Stimulated activated CD4-positive, alpha-beta T cell treated with anti-CD3 and anti-CD28 coated beads, Interleukin-4, amount 100 ng/mL, for 4 hours (primary cell): Measurements from ENCODE around the gene CTNNB1.

ENCODE experiments used
- DNase-seq, 2 experiments: peaks; one replicate each; pipeline ENCODE4 v3.0.0-alpha.2; 2020

The CTNNB1 gene

DNA sequence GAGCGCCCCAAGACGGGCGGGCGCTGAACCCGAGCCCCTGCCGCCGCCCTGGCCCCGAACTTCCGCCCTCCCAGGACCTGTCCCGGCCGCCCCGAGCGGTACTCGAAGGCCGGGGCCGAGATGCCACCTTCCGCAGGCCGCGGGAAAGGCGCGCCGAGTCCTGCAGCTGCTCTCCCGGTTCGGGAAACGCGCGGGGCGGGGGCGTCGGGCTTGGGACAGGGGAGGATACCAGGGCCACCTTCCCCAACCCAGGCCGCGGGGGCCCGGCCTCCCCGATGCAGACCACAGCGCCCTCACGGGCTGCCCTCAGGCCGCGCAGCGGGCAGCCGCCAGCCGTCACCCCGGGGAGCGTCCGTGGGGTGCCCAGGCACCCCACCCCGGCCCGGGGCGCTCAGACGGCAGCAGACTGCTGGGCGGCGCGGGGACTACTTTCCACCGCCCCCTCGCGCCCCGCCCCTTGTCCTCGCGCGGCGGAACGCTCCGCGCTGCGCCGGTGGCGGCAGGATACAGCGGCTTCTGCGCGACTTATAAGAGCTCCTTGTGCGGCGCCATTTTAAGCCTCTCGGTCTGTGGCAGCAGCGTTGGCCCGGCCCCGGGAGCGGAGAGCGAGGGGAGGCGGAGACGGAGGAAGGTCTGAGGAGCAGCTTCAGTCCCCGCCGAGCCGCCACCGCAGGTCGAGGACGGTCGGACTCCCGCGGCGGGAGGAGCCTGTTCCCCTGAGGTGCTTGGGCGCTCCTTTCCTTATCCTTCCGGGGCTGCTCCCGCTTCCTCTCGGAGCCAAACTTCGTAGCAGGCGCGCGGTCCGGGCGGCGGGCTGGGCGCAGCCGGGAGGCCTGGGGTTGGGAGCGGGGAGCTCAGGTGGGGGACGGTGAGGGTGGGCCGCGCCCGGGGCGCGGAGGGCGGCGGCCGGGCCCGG, at the start of gene CTNNB1:
Gene CTNNB1 (plus strand): TSS at position 556 of the 916 bp plus-strand sequence. CDS start 24,564 bp downstream, outside the sequence.
- DNase-seq, result peak; percentile 88 to 90

DNA sequence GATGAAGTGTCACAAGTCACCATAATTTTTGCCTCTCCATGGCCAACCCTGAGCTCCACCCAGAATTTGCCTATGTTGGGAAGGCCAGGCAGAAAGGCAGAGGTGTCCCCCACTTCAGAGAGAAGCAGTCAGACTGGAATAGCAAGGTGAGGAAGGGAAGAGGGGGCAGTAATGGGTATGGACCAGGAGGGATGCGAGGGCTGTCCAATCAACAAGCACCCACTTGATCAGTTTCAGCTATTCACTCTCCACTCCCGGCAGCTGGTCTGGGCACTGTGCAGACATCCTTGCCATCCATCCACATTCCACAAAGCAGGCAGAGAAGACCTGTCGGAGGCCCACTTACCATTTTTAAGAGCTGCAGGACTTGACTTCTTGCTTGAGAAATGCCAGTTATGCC, 43.5 kb upstream of the CTNNB1 start:
- no peak for DNase-seq

- DNase-seq, result peak in 1 of 2 experiments; percentile 50
Observed at GRCh38 chr3:41158947-41159346, 40.4 kb upstream of the CTNNB1 start.

DNA sequence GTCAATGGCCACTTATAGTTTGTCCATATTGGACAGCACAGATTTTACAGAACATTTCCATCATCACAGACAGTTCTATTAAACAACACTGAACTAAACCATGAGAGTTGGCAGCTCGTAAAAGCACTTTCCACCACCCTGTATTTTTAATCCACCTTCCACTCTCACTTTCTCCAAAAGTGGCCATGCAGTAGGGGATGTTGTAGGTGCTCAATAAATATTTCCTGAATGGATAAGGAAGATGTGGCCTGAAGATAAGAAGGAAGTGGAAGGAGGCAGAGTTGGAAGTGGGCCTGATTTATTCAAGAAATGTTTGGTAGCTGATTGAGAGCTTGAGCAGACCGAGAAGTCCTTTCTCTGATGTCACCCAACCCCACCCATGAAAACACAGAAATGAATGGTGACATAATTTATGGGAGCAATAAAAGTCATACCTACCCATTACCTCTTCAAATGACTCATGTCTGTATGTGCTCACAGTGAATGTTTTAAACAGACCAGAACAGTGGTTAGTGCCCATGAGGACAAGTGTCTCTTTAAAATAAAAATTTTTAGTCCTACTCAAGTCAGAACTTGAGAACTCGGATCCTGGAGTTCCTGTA, 39.6 kb upstream of the CTNNB1 start:
- DNase-seq, result no peak

DNA sequence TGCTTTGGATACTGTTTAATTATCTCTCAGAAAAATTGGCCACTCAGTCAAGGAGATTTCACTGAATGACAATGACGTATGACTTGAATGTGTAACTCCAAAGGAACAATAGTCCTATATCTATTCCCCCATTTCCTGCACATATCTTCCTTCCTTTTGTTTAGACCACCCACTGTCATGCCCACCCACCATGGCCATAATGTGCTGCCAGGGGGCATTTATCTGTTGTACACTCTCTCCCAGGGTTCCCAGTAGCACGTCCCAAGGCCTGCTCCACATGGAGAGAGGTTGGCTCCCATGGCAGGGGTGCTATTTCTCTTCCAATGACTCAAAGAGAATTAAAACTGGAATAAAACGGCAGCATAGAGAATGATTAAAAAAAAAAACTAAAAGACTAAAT, 36.8 kb upstream of the CTNNB1 start:
- no peak for DNase-seq

- DNase-seq, result no peak
Observed at GRCh38 chr3:41163006-41163405, 36.3 kb upstream of the CTNNB1 start.

DNA sequence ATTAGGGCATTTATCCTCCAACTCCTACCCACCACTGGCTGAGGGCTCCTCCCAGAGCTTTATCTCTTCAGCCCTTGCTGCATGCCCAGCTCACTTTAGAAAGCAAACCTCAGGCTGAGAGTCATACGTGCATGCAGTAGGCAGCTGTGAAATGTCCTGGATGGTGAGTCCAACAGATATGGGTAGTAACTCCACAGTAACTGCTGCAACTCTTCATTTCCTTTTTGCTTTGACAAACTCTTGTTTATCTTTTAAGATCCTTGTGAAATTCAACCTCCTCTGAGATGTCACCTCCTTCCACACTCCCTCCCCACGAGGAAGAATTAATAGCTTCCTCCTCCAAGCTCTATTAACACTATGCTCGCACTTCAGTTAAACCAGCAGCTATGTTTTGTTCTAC, 35.9 kb upstream of the CTNNB1 start:
- no peak for DNase-seq

DNA sequence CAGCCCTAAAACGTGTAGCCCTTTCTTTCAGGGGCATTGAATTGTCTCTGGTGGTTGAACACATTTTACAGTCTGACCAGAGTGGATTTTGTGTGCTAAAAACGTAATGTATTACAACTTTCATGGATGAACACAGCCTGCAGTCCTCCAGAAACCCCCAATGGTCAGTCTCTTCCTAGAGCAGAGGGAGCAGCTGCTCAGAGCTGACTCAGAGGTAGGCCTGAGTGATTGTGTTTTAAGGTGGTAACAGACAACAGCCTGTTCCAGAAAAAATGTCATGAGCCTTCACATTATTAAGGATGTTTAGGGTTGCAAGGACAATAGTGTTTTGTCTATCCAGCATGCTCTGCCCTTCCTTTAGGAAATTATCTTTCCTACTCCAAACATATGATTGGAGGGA, 34.5 kb upstream of the CTNNB1 start:
- no peak for DNase-seq

DNA sequence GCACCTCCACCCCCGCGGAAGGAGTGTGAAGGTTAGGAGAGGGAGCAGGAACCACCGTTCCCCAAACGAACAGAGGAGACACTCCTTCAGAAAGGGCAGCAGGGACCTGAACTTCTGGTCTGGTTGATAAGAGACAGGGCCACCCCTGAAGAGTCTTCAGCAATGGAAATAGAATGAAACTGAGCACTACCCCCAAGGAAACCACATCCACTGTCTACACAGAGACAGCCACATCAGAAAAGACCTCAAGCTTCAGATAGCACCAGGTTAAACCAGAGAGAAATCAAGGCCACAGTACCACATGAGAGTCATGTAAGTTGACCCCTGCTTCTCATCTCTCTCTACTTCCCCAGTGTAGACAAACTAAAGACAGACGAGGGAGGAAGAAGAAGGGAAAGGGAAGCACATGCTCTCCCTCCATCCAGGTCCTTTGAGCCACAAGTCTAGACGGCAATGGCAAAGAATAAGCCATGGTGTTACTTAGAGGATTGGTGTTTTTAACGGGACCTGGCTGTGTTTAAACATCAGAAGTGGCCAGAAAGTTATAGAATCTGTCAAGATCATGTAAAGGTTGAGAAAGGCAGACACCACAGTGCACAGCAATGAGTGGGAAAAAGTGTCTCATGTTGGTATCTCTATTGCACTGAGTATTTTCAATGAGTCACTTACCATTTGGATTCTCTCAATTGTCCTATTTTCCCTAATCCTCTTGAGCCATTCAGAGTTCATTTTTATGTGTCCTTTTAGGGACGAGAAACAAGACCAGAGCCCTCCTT, 31.4 kb upstream of the CTNNB1 start:
- no peak for DNase-seq

GRCh38 chr3:41169023-41169422, 30.3 kb upstream of the CTNNB1 start:
- DNase-seq, result no peak

DNA sequence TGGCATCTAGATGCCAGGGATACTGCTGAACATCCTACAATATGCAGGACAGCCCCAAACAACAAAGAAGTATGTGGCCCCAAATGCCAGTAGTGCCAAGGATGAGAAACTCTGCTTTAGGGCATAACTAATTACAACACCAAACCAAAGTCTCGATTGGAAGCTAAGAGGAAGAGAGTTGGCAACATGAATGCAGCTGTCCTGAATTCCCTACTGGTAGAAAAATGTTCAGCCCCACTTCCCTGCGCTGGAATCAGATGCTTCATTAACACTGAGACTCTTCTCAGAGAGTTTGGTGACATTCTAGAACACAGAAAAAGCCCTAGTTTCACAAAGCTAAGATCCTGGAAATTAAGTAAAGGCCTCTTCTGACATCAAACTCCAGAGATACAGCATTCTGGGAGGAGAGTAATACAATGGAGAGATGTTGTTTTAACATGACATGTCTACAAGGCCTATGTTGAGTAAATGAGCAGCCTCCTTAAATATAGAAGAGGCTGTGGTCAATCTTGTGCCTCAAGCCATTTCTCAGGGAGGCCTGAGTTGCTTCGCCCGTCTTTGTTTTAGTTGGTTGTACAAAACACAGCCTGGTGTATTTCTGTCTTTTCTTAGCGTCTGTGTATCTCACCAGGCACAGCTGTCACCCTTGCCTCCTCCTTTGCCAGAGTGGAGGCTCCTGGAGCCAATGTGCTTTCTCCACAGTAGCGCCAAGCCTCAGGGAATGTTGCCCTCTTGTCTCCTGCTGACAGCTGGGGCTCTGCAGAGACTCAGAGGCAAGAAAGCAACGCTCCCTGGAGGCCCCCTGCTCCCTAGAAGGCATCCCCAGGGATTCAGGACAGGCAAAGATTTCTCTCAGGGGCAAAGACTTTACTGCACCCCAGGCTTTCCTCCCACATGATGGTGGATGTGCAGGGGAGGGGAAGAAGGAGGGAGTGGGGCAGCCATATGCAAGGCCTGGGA, 25.1 kb upstream of the CTNNB1 start:
- no peak for DNase-seq

- no peak for DNase-seq
Observed at GRCh38 chr3:41175365-41175764, 23.9 kb upstream of the CTNNB1 start.

GRCh38 chr3:41176596-41176995, 22.7 kb upstream of the CTNNB1 start:
- DNase-seq, result no peak

GRCh38 chr3:41178576-41178975, 20.7 kb upstream of the CTNNB1 start:
- DNase-seq, result no peak

DNA sequence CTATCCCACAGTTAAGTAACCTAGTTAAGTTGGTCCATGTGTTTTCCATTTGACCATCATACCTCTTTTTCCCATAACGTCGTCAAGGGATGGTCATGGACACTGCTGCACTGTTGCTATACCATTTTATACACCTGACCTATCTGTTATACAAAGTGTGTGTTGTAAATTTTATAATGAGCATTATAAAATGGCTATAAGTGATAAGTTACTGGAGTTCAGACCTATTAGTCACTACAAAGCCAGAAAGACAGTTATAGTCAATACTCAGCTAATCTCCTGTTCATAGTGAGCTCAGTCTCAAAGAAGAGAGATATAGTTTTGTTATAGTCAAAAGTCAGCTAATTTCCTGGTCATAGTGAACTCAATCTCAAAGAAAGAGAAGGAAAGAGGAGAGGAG, 18.9 kb upstream of the CTNNB1 start:
- no peak for DNase-seq

DNA sequence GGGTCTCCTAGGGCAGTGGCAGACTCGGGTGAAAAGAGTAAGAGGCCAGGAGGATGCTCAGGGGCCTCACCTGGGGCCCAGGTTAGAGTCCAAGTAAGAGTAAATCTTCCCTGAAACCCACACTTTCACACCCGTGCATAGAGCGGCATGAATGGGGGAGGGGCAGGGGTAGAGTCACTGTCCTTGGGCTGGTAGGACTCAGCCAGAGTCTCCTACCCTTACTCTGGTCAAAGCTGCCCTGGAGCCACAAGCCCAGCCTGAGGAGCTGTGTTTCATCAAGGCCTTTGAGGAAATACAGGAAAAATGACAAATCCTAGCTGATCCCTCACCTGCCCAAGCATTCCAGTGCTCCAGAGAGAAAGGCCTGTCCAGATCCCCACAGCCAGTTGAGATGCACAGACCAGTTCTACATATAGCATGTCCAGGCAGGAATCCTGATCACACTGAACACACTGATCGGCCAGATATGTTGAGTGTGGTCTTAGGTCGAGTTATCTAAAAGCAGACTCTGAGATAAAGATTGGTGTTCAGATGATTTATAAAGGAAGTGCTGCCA, 16.7 kb upstream of the CTNNB1 start:
- no peak for DNase-seq

GRCh38 chr3:41184394-41184793, 14.9 kb upstream of the CTNNB1 start:
- no peak for DNase-seq

- no peak for DNase-seq
Observed at GRCh38 chr3:41186297-41186696, 13.0 kb upstream of the CTNNB1 start.

DNA sequence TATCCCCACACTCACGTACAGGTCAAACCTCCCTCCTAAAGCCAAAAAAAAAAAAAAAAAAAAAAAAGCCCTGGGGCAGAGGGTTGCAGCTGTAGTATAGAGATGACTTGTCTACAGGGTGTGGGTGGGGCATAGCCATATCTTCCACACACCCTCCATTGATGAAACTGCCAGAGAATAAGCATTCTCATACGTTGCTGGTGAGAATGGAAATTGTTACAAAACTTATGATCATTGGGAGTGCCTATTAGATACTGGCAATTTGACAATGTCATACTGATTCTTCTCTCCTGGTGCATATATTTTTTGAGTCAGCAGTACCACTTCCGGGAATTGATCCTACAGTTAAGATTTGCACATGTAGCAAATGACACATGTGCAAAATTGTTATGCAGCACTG, 11.0 kb upstream of the CTNNB1 start:
- peak in 1 of 2 experiments; percentile 31 for DNase-seq

DNA sequence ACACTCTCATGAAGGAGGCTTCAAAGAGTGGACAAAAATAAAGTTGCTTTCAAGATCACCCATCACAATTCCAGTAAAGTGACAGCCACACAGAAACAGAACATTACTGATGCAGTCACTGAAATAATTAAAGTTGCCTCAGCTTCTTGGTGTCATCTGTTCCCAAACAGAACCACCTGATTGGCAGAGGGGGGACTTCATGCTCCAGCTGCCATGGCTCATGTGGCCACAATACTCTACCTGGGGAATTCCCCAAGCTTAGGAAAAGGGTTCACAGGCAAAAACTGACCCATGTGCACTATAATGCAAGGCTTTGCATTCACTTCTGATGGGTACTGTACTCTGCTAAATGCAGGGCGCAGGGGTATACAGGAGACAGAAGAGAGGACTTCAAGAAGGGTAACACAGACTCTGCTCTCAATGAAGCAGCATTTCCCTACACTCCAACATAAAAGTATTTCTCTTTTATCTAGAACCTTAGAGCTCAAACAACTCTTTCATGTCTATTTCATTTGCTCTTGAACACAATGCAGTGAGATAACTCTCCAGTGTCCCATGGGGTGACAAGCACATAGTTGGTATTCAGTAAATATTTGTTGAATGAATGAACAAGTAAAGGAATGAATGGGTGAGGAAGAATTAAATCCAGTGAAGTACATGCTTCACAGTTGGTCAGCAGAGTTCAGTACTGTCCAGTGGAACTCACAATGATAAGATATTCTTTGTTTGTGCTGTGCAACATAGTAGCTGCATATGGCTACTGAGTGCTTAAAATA, 8.6 kb upstream of the CTNNB1 start:
- DNase-seq, result no peak

- no peak for DNase-seq
Observed at GRCh38 chr3:41192885-41193284, 6.4 kb upstream of the CTNNB1 start.
